Psoas muscle (tissue), 8 donors: ENCODE data around the gene LPAR1. TPM values are rescaled to one million over a fixed set of nuclear protein-coding genes. Genes with fewer than 3 reads are reported as not detected.
"Not testable (repeated sequence)": the region's sequence is repeated elsewhere in the genome, so short reads cannot be mapped to it uniquely, and the experiment has no call there.

Experiments
- ATAC-seq, 4 donors: fragments of 200-7000 bp; cut with Tn5 transposase; one replicate each; pipeline ENCODE4 v1.9.1; 2020; ENCODE audit warnings: moderate library complexity in 3 of 4, mild to moderate bottlenecking in 2 of 4
- DNase-seq, 2 donors: peaks; one replicate each; pipeline ENCODE4 v3.0.0-alpha.2; 2020
- H3K27ac ChIP-seq: fragments of 200-600 bp; one replicate; pipeline ENCODE4 v1.8.0; 2022
- H3K27me3 ChIP-seq, 3 donors: fragments of 200-600 bp in 1 of 3; one replicate each; pipeline versions ENCODE4 v1.6.1 to v1.8.0; 2013 to 2022; ENCODE audit warnings: low read length in 2 of 3, mild to moderate bottlenecking in 2 of 3, moderate library complexity in 1 of 3; ENCODE audit not compliant: insufficient read depth in 3 of 3
- H3K36me3 ChIP-seq, 2 donors: fragments of 200-600 bp in 1 of 2; one replicate each; pipeline versions ENCODE4 v1.6.1 to v1.8.0; 2013 to 2022; ENCODE audit warnings: low read depth in 1 of 2, mild to moderate bottlenecking in 1 of 2, moderate library complexity in 1 of 2; ENCODE audit not compliant: insufficient read depth in 1 of 2
- H3K4me1 ChIP-seq: fragments of 200-600 bp; one replicate; pipeline ENCODE4 v1.8.0; 2022
- H3K4me3 ChIP-seq: fragments of 200-600 bp; one replicate; pipeline ENCODE4 v1.8.0; 2022; ENCODE audit warnings: mild to moderate bottlenecking
- H3K9me3 ChIP-seq: fragments of 200-600 bp; one replicate; pipeline ENCODE4 v1.8.0; 2022
- WGBS, 3 donors: extraction: QIAGEN DNeasy Blood & Tissue Kit; methylation state at CpG; one replicate each; pipeline versions ENCODE4 v1.1.6 to v1.1.7; 2013; 5-methylcytosine and 5-hydroxymethylcytosine counted together
- intact Hi-C, 2 donors: fragments of 100-400 bp; cut with DNase I; formaldehyde crosslinking; loops; one replicate each; pipeline versions ENCODE4 v1.11.0 to v1.14.2; 2022
- polyA plus RNA-seq, 3 donors: library from polyadenylated mRNA; stranded (reverse); fragments of 200-250 nt; gene quantifications; one replicate each; pipeline ENCODE4 v1.2.3, GENCODE V29; 2013
- total RNA-seq, 4 donors: library from RNA; stranded (reverse); fragmentation: NEBNext Ultra II Directional in 2 of 4; extraction: Animal tissue kit (Norgen Biotek cat#: 25700) in 2 of 4; gene quantifications; one replicate each; pipeline versions ENCODE4 v1.2.1 to v1.2.4, GENCODE V29; 2021 to 2023
- TF ChIP-seq, protein P1 (sequence below): fragments of 200-600 bp; IDR thresholded peaks from one replicate; pipeline ENCODE4 v1.8.0; 2022; ENCODE audit warnings: antibody characterized with exemption
- donor health status: healthy with polysubstance abuse.
- donor health status: DM: no; HTN: no; CAD: no; lungs with moderate emphysema.
- donor health status: Bipolar disorder and iron deficiency.
- donor health status: healthy.
- donor health status: DM: yes; HTN: yes; CAD: no.
- donor health status: DM: no; HTN: no; CAD: no.
- donor health status: DM: no; HTN: no; CAD: no.
- donor health status: DM: yes; HTN: yes; CAD: no.

Gene LPAR1
- total and polyA plus RNA-seq, 7 donors: 2.5 to 7.7 (median 4.7) TPM

DNA sequence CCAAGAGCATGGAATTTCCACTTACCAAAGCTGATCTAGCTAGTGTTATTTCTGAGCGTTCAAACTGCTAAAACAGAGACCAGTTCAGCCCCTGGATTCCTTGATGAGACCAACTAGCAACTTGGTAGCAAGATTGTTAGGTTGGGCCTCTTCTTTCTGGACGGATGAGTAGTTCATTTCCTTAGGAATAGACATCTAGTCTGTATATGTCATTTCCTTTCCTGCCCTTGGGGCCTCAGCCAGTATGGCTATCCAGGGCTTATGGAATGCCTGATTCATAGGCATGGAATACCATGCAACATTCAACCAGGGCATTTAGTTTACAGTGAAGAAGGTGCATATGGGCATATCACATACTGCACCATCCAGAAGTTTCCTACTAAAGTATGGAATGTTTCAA, 14.5 kb upstream of the LPAR1 start:
- Histone ChIP-seq H3K36me3 (no peaks in the 10 kb centered on the region), H3K4me3 (no peak overlapping the region), H3K9me3 (no peaks in the 10 kb centered on the region), H3K27me3 (no peaks in the 10 kb centered on the region), H3K27ac (no peak overlapping the region), H3K4me1 (no peaks in the 10 kb centered on the region)
- no peak for ATAC-seq
- DNase-seq: no peak
- WGBS, 3 donors: 76 to 94% (median 88%) methylated on average over 2 of the region's 2 CpGs
- intact Hi-C loops: no loop called here
- TF ChIP-seq, protein P1, sequence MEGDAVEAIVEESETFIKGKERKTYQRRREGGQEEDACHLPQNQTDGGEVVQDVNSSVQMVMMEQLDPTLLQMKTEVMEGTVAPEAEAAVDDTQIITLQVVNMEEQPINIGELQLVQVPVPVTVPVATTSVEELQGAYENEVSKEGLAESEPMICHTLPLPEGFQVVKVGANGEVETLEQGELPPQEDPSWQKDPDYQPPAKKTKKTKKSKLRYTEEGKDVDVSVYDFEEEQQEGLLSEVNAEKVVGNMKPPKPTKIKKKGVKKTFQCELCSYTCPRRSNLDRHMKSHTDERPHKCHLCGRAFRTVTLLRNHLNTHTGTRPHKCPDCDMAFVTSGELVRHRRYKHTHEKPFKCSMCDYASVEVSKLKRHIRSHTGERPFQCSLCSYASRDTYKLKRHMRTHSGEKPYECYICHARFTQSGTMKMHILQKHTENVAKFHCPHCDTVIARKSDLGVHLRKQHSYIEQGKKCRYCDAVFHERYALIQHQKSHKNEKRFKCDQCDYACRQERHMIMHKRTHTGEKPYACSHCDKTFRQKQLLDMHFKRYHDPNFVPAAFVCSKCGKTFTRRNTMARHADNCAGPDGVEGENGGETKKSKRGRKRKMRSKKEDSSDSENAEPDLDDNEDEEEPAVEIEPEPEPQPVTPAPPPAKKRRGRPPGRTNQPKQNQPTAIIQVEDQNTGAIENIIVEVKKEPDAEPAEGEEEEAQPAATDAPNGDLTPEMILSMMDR: no peak

DNA sequence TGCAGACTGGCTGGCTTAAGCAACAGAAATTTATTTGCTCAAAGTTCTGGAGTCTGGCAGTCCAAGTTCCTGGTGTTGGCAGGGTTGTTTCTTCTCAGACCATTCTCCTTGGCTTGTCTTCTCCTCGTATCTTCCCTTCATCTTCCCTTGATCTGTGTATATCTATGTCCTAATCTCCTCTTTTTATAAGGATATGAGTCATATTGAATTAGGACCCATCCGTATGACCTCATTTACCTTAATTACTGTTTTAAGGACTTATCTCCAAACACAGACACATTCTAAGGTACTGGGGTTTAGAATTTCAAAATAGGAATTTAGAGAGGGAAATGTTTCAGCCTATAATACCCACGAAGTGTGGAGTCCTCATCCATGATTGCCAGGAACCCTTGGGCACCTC, 13.1 kb upstream of the LPAR1 start:
- DNase-seq (no peak), ATAC-seq (no peak)
- H3K9me3 ChIP-seq: peaks cover 2% of the 10 kb centered on the region
- WGBS, 3 donors: 51 to 64% (median 58%) methylated on average over 3 of the region's 3 CpGs
- intact Hi-C loops: no loop called here
- H3K27me3 ChIP-seq: no peaks in the 10 kb centered on the region
- no peaks in the 10 kb centered on the region for H3K4me1 ChIP-seq
- TF ChIP-seq, protein P1: no peak
- no peak overlapping the region for H3K4me3 ChIP-seq
- no peaks in the 10 kb centered on the region for H3K36me3 ChIP-seq
- H3K27ac ChIP-seq: no peak overlapping the region

DNA sequence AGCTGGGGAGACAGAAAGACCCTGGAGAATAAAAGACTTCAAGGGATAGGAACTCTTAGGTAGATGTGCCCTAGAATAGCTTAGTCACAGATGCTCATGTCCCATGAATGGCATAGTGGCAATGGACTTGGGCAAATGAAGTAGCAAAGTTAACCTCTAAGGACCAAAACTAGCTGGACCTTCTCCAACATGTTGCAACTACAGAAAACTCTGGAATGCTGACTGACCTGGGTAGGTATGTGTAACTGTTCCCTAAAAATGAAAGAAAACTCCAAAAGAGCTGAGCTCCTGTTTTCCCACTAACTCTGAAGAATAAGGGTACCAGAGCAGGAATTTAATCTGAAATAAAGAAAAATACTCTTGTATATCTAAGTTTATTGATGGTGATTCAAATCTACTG, 12.5 kb upstream of the LPAR1 start:
- ATAC-seq: no peak
- intact Hi-C loops: no loop called here
- no peak for DNase-seq
- H3K4me1 ChIP-seq: no peaks in the 10 kb centered on the region
- H3K27ac ChIP-seq: no peak overlapping the region
- H3K36me3 ChIP-seq: no peaks in the 10 kb centered on the region
- H3K9me3 ChIP-seq: peaks cover 6% of the 10 kb centered on the region
- TF ChIP-seq, protein P1: no peak
- H3K4me3 ChIP-seq: no peak overlapping the region
- H3K27me3 ChIP-seq: no peaks in the 10 kb centered on the region

DNA sequence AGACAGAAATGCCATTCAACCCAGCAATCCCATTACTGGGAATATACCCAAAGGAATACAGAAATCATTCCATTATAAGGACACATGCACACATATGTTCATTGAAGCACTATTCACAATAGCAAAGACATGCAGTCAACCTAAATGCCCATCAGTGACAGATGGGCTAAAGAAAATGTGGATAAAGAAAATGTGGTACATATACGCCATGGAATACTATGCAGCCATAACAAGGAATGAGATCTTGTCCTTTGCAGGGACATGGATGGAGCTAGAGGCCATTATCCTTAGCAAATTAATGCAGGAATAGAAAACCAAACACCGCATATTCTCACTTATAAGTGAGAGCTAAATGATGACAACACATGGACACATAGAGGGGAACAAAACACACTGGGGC, 9.0 kb upstream of the LPAR1 start:
- H3K27ac ChIP-seq, H3K9me3 ChIP-seq, DNase-seq, H3K4me1 ChIP-seq, H3K27me3 ChIP-seq, intact Hi-C loops, H3K36me3 ChIP-seq, ATAC-seq, H3K4me3 ChIP-seq: not testable (repeated sequence)
- WGBS, 3 donors: 96 to 98% (median 97%) methylated on average over 2 of the region's 2 CpGs

DNA sequence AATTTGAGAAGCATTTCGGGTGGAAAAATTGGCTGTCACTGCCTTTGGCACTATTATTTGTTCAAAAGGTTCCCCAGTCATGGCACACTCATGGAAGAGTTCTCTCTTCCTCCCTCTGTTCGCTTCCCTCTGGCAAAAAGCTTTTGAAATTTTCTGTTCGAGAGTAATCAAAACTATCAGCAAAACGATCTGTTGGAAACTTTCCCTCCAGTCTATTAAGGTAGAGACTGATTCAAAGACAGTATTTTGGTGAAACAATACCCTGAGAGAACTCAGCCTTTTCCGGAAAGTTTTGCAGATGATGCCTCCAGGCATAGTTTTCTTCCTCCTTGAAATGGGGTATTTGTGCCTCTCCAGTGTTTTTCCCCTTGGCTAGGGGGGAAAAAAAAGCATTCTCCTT, 3.6 kb upstream of the LPAR1 start:
- TF ChIP-seq, protein P1: no peak
- no peaks in the 10 kb centered on the region for H3K36me3 ChIP-seq
- ATAC-seq: no peak
- WGBS, 3 donors: 46 to 52% (median 48%) methylated on average over 5 of the region's 5 CpGs
- peaks cover 0 to 27% (median 8%) of the 10 kb centered on the region in 3 donors for H3K27me3 ChIP-seq
- no peak overlapping the region for H3K27ac ChIP-seq
- peaks cover 6% of the 10 kb centered on the region for H3K9me3 ChIP-seq
- no peak overlapping the region for H3K4me3 ChIP-seq
- DNase-seq: no peak
- no peaks in the 10 kb centered on the region for H3K4me1 ChIP-seq
- intact Hi-C loops: no loop called here
